Uterus (tissue), 4 donors: Measurements from ENCODE around the gene HRH3. TPM values are rescaled to one million over a fixed set of nuclear protein-coding genes. Genes with fewer than 3 reads are reported as not detected.

Source experiments
- DNase-seq, 2 donors: peaks; one replicate each; pipeline ENCODE4 v3.0.0-alpha.2; 2019 to 2020
- H3K27ac ChIP-seq, 2 donors: fragments of 200-600 bp; sonication (generic); 1 replicate in 1 of 2; 2 replicates in 1 of 2; pipeline ENCODE4 v1.5.1; 2016 to 2018
- H3K27me3 ChIP-seq, 2 donors: fragments of 200-600 bp; sonication (generic); one replicate each; pipeline ENCODE4 v1.5.1; 2018 to 2019; ENCODE audit warnings: control low read depth in 1 of 2
- H3K36me3 ChIP-seq, 2 donors: fragments of 200-600 bp; sonication (generic); one replicate each; pipeline ENCODE4 v1.5.1; 2019; ENCODE audit warnings: control low read depth in 1 of 2
- H3K4me1 ChIP-seq, 2 donors: fragments of 200-600 bp; sonication (generic); one replicate each; pipeline ENCODE4 v1.5.1; 2018 to 2019; ENCODE audit warnings: control low read depth in 1 of 2
- H3K4me3 ChIP-seq, 2 donors: fragments of 200-600 bp; sonication (generic); 1 replicate in 1 of 2; 2 replicates in 1 of 2; pipeline ENCODE4 v1.5.1; 2018 to 2019; ENCODE audit warnings: mild to moderate bottlenecking in 1 of 2
- H3K9me3 ChIP-seq, 2 donors: fragments of 200-600 bp; sonication (generic); one replicate each; pipeline ENCODE4 v1.5.1; 2019; ENCODE audit warnings: control low read depth in 1 of 2
- CTCF ChIP-seq, 4 experiments: fragments of 200-600 bp in 2 of 4; fragments of 450-650 bp in 2 of 4; sonication (generic) in 2 of 4; IDR thresholded peaks; one replicate each; pipeline ENCODE4 v1.5.1; 2016 to 2019; ENCODE audit warnings: antibody characterized with exemption in 4 of 4, mild to moderate bottlenecking in 2 of 4, moderate library complexity in 1 of 4
- POLR2A ChIP-seq, 2 donors: fragments of 450-650 bp; IDR thresholded peaks; one replicate each; pipeline ENCODE4 v1.6.1; 2016; ENCODE audit warnings: antibody characterized with exemption in 2 of 2, mild to moderate bottlenecking in 1 of 2, moderate library complexity in 1 of 2
- intact Hi-C: fragments of 100-400 bp; cut with DNase I; formaldehyde crosslinking; loops from one replicate; pipeline ENCODE4 v1.15.1; 2023; ENCODE audit warnings: low total_unique reads
- total RNA-seq, 4 donors: library from RNA; depleted of rRNA in 3 of 4; stranded (reverse); fragments of >200 nt in 3 of 4; gene quantifications; one replicate each; pipeline versions ENCODE4 v1.1.0 to v1.2.4, GENCODE V29; 2014 to 2023
- donor health status: DM: yes; HTN: yes; CAD: no.

The HRH3 gene
- total RNA-seq, 4 donors from 2014 or later = not detected

GRCh38 chr20:62237514-62237800 lies 17.4 kb upstream of the HRH3 start:
- peak overlapping the region in 1 of 2 donors; percentile 27 for H3K27ac ChIP-seq
- H3K4me3 ChIP-seq = peak overlapping the region; percentile 29 to 31
- no peaks in the 10 kb centered on the region for H3K27me3 ChIP-seq
- no peaks in the 10 kb centered on the region for H3K4me1 ChIP-seq
- no peak for DNase-seq
- TF ChIP-seq CTCF (IDR thresholded peaks at IDR 0.05) (no peak), POLR2A (IDR thresholded peaks at IDR 0.05) (no peak)
- H3K9me3 ChIP-seq = no peaks in the 10 kb centered on the region
- intact Hi-C loops = no loop called here
- H3K36me3 ChIP-seq = no peaks in the 10 kb centered on the region

GRCh38 chr20:62236766-62237513 lies 16.9 kb upstream of the HRH3 start:
- H3K27ac ChIP-seq = no peak overlapping the region
- no peaks in the 10 kb centered on the region for H3K4me1 ChIP-seq
- no peak overlapping the region for H3K4me3 ChIP-seq
- no peaks in the 10 kb centered on the region for H3K9me3 ChIP-seq
- TF ChIP-seq CTCF (IDR thresholded peaks at IDR 0.05) (no peak), POLR2A (IDR thresholded peaks at IDR 0.05) (no peak)
- intact Hi-C loops = no loop called here
- H3K36me3 ChIP-seq = no peaks in the 10 kb centered on the region
- H3K27me3 ChIP-seq = no peaks in the 10 kb centered on the region
- no peak for DNase-seq

- Histone ChIP-seq H3K9me3 (no peaks in the 10 kb centered on the region), H3K27ac (no peak overlapping the region), H3K27me3 (no peaks in the 10 kb centered on the region), H3K4me3 (no peak overlapping the region), H3K36me3 (no peaks in the 10 kb centered on the region), H3K4me1 (no peaks in the 10 kb centered on the region)
- DNase-seq = no peak
- intact Hi-C loops = no loop called here
- TF ChIP-seq POLR2A (IDR thresholded peaks at IDR 0.05) (no peak), CTCF (IDR thresholded peaks at IDR 0.05) (no peak)
Observed at GRCh38 chr20:62236200-62236599, 16.1 kb upstream of the HRH3 start.

GRCh38 chr20:62235777-62236157 lies 15.7 kb upstream of the HRH3 start:
- TF ChIP-seq POLR2A (IDR thresholded peaks at IDR 0.05) = no peak
- no peak for TF ChIP-seq CTCF (IDR thresholded peaks at IDR 0.05)
- H3K9me3 ChIP-seq = no peaks in the 10 kb centered on the region
- H3K4me3 ChIP-seq = no peak overlapping the region
- no peaks in the 10 kb centered on the region for H3K36me3 ChIP-seq
- intact Hi-C loops = no loop called here
- no peak overlapping the region for H3K27ac ChIP-seq
- H3K4me1 ChIP-seq = no peaks in the 10 kb centered on the region
- no peaks in the 10 kb centered on the region for H3K27me3 ChIP-seq
- DNase-seq = no peak

- no peaks in the 10 kb centered on the region for H3K4me1 ChIP-seq
- H3K27ac ChIP-seq = no peak overlapping the region
- no peak for TF ChIP-seq POLR2A (IDR thresholded peaks at IDR 0.05)
- no peak for TF ChIP-seq CTCF (IDR thresholded peaks at IDR 0.05)
- intact Hi-C loops = no loop called here
- DNase-seq = no peak
- H3K27me3 ChIP-seq = no peaks in the 10 kb centered on the region
- no peaks in the 10 kb centered on the region for H3K36me3 ChIP-seq
- no peak overlapping the region for H3K4me3 ChIP-seq
- H3K9me3 ChIP-seq = no peaks in the 10 kb centered on the region
Observed at GRCh38 chr20:62235001-62235776, 15.1 kb upstream of the HRH3 start.
